H9 (cell line): ENCODE measurements around the gene EFL1. TPM values are rescaled to one million over a fixed set of nuclear protein-coding genes. Genes with fewer than 3 reads are reported as not detected.

Experiments
- DNase-seq: peaks from one replicate; pipeline ENCODE4 v3.0.0-alpha.2; 2017
- H2AFZ ChIP-seq: one replicate; pipeline ENCODE4 v1.6.1; 2013; ENCODE audit warnings: mild to moderate bottlenecking, low read length, control low read depth, moderate library complexity
- H2AK5ac ChIP-seq: 2 replicates; pipeline ENCODE4 v1.6.1; 2013; ENCODE audit warnings: low read length, control low read depth, mixed read lengths; ENCODE audit not compliant: insufficient read length
- H2BK120ac ChIP-seq: one replicate; pipeline ENCODE4 v1.6.1; 2013; ENCODE audit warnings: low read depth, mild to moderate bottlenecking, low read length, control low read depth, inconsistent platforms; ENCODE audit not compliant: poor library complexity, severe bottlenecking
- H2BK12ac ChIP-seq: 2 replicates; pipeline ENCODE4 v1.6.1; 2013; ENCODE audit warnings: low read length, control low read depth, mixed read lengths, low read depth; ENCODE audit not compliant: insufficient read length
- H2BK15ac ChIP-seq: 2 replicates; pipeline ENCODE4 v1.6.1; 2013; ENCODE audit warnings: low read depth, low read length, control low read depth
- H2BK20ac ChIP-seq: one replicate; pipeline ENCODE4 v1.6.1; 2013; ENCODE audit warnings: low read depth, mild to moderate bottlenecking, low read length, control low read depth, inconsistent platforms; ENCODE audit not compliant: poor library complexity, severe bottlenecking
- H2BK5ac ChIP-seq: 2 replicates; pipeline ENCODE4 v1.6.1; 2013; ENCODE audit warnings: low read length, control low read depth, mixed read lengths; ENCODE audit not compliant: insufficient read length
- H3K14ac ChIP-seq: 2 replicates; pipeline ENCODE4 v1.6.1; 2013; ENCODE audit warnings: low read length, control low read depth; ENCODE audit not compliant: insufficient read depth
- H3K18ac ChIP-seq: 2 replicates; pipeline ENCODE4 v1.6.1; 2013; ENCODE audit warnings: low read depth, mild to moderate bottlenecking, mixed read lengths, low read length, control low read depth; ENCODE audit not compliant: insufficient read length
- H3K23ac ChIP-seq: 2 replicates; pipeline ENCODE4 v1.6.1; 2013; ENCODE audit warnings: low read length, control low read depth, mixed read lengths, low read depth; ENCODE audit not compliant: insufficient read length
- H3K23me2 ChIP-seq: 2 replicates; pipeline ENCODE4 v1.6.1; 2013; ENCODE audit warnings: low read depth, mild to moderate bottlenecking, mixed read lengths, low read length, control low read depth; ENCODE audit not compliant: insufficient read length, poor library complexity, severe bottlenecking
- H3K27ac ChIP-seq: 2 replicates; pipeline ENCODE4 v1.5.1; 2013; ENCODE audit warnings: low read length, control low read depth, mixed read lengths, low read depth; ENCODE audit not compliant: insufficient read length
- H3K27me3 ChIP-seq: 2 replicates; pipeline ENCODE4 v1.6.1; 2013; ENCODE audit warnings: low read length, control low read depth, inconsistent platforms; ENCODE audit not compliant: insufficient read depth
- H3K4ac ChIP-seq: 2 replicates; pipeline ENCODE4 v1.6.1; 2013; ENCODE audit warnings: low read depth, mild to moderate bottlenecking, control low read depth, inconsistent platforms, low read length, moderate library complexity
- H3K4me1 ChIP-seq: 2 replicates; pipeline ENCODE4 v1.6.1; 2013; ENCODE audit warnings: low read length, control low read depth, inconsistent platforms; ENCODE audit not compliant: insufficient read depth
- H3K4me2 ChIP-seq: 2 replicates; pipeline ENCODE4 v1.6.1; 2013; ENCODE audit warnings: low read length, control low read depth, mixed read lengths; ENCODE audit not compliant: insufficient read length, insufficient read depth
- H3K56ac ChIP-seq: 2 replicates; pipeline ENCODE4 v1.6.1; 2013; ENCODE audit warnings: low read depth, mild to moderate bottlenecking, mixed read lengths, low read length, control low read depth; ENCODE audit not compliant: insufficient read length
- H3K79me1 ChIP-seq: 2 replicates; pipeline ENCODE4 v1.6.1; 2013; ENCODE audit warnings: low read depth, mild to moderate bottlenecking, moderate library complexity, low read length, control low read depth, inconsistent platforms; ENCODE audit not compliant: insufficient read depth, poor library complexity, severe bottlenecking
- H3K79me2 ChIP-seq: 2 replicates; pipeline ENCODE4 v1.6.1; 2013; ENCODE audit warnings: low read length, control low read depth, inconsistent platforms; ENCODE audit not compliant: insufficient read depth
- H3K9ac ChIP-seq: 2 replicates; pipeline ENCODE4 v1.6.1; 2013; ENCODE audit warnings: low read length, control low read depth, mixed read lengths; ENCODE audit not compliant: insufficient read length; ENCODE audit errors: extremely low read depth
- H3K9me3 ChIP-seq: one replicate; pipeline ENCODE4 v1.6.1; 2013; ENCODE audit warnings: low read depth, low read length, inconsistent platforms; ENCODE audit not compliant: control insufficient read depth
- H3T11ph ChIP-seq: one replicate; pipeline ENCODE4 v1.6.1; 2013; ENCODE audit warnings: mild to moderate bottlenecking, low read length, control low read depth, inconsistent platforms
- H4K20me1 ChIP-seq: one replicate; pipeline ENCODE4 v1.6.1; 2013; ENCODE audit not compliant: control insufficient read depth, insufficient read length, insufficient read depth
- H4K5ac ChIP-seq: 2 replicates; pipeline ENCODE4 v1.6.1; 2013; ENCODE audit warnings: low read depth, mild to moderate bottlenecking, mixed read lengths, low read length, control low read depth; ENCODE audit not compliant: insufficient read length
- H4K8ac ChIP-seq: replicated peaks from 2 replicates; pipeline ENCODE4 v1.6.1; 2013; ENCODE audit warnings: low read length, control low read depth, mixed read lengths, low read depth; ENCODE audit not compliant: insufficient read length
- H4K91ac ChIP-seq: 2 replicates; pipeline ENCODE4 v1.6.1; 2013; ENCODE audit warnings: low read depth, mild to moderate bottlenecking, moderate library complexity, mixed read lengths, low read length, control low read depth; ENCODE audit not compliant: insufficient read length
- H3K27ac Mint-ChIP-seq, 3 experiments: 2 replicates in 2 of 3; 3 replicates in 1 of 3; pipeline ENCODE4 v1.8.0; 2020 to 2021; ENCODE audit warnings: mixed read lengths in 3 of 3, mild to moderate bottlenecking in 1 of 3, moderate library complexity in 1 of 3
- H3K27me3 Mint-ChIP-seq: 2 replicates; pipeline ENCODE4 v1.8.0; 2021; ENCODE audit warnings: low read depth, mild to moderate bottlenecking, moderate library complexity, mixed read lengths
- H3K36me3 Mint-ChIP-seq, 3 experiments: 2 replicates in 2 of 3; 3 replicates in 1 of 3; pipeline ENCODE4 v1.8.0; 2020 to 2021; ENCODE audit warnings: low read depth in 3 of 3, mixed read lengths in 3 of 3; ENCODE audit not compliant: insufficient read depth in 1 of 3
- H3K4me1 Mint-ChIP-seq, 2 experiments: 2 replicates each; pipeline ENCODE4 v1.8.0; 2020; ENCODE audit warnings: mixed read lengths in 2 of 2
- H3K4me3 Mint-ChIP-seq, 2 experiments: 2 replicates in 1 of 2; 3 replicates in 1 of 2; pipeline ENCODE4 v1.8.0; 2020 to 2021; ENCODE audit warnings: mild to moderate bottlenecking in 2 of 2, mixed read lengths in 2 of 2, moderate library complexity in 1 of 2
- H3K9me3 Mint-ChIP-seq, 2 experiments: 2 replicates in 1 of 2; 3 replicates in 1 of 2; pipeline ENCODE4 v1.8.0; 2020; ENCODE audit warnings: mild to moderate bottlenecking in 2 of 2, mixed read lengths in 2 of 2, moderate library complexity in 1 of 2
- WGBS: extraction: QIAGEN DNeasy Blood & Tissue Kit; methylation state at CpG from one replicate; pipeline ENCODE4 v1.1.7; 2013; ENCODE audit warnings: missing lambda C conversion rate, low lambda C conversion rate, mixed read lengths; ENCODE audit not compliant: insufficient read length; ENCODE audit errors: extremely low coverage; 5-methylcytosine and 5-hydroxymethylcytosine counted together
- total RNA-seq: library from RNA; stranded (reverse); gene quantifications from 2 replicates; pipeline ENCODE4 v1.2.1, GENCODE V29; 2021
- TF ChIP-seq, protein P1 (sequence below): fragments of 200-600 bp; sonication (generic); conservative IDR thresholded peaks from 3 replicates; pipeline ENCODE4 v1.8.0; 2021; ENCODE audit warnings: antibody characterized with exemption, mild to moderate bottlenecking

The EFL1 gene
- total RNA-seq, 1 experiment from 2014 or later = 29.4 TPM

DNA sequence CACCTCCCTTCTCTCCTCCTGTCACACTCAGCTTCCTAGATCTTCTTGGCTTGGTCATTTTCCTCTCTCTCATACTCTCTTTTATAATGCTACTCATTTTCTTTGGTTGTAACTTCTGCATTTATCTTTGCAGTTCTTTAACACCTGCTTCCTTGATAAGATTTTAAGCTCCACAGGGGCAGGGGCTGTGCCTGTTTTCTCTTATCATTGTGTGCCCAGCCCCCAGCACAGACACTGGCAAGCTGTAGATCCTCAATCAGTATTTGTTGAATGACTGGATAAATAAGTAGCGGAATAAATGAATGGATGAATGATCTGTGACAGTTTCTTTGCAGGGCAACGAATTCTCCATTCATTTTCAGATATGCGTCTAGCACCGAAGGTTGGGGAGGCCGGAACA is 152.4 kb downstream of the EFL1 start:
- H2AFZ ChIP-seq = no peak overlapping the region
- no peak overlapping the region for H2BK20ac ChIP-seq
- Mint-ChIP-seq H3K4me3 (no peak overlapping the region), H3K4me1 (peaks cover 0 to 2% of the 10 kb centered on the region in 2 experiments; a peak in 1 of 4 replicates), H3K36me3 (no peaks in the 10 kb centered on the region; a peak in 1 of 7 replicates), H3K27ac (peak overlapping the region in 1 of 3 experiments; percentile 59; a peak in 1 of 7 replicates), H3K27me3 (peaks cover 3% of the 10 kb centered on the region), H3K9me3 (no peaks in the 10 kb centered on the region; a peak in 1 of 5 replicates)
- H2AK5ac ChIP-seq = no peak overlapping the region
- H3K18ac ChIP-seq = no peak overlapping the region
- no peak overlapping the region for H2BK12ac ChIP-seq
- no peak overlapping the region for H3K23ac ChIP-seq
- H2BK120ac ChIP-seq = no peak overlapping the region
- WGBS = no CpG with 5 or more reads among the region's 5 CpGs
- no peaks in the 10 kb centered on the region for H3K4me1 ChIP-seq
- no peaks in the 10 kb centered on the region for H4K20me1 ChIP-seq
- no peaks in the 10 kb centered on the region for H3K27me3 ChIP-seq
- no peaks in the 10 kb centered on the region for H3K9me3 ChIP-seq
- no peaks in the 10 kb centered on the region for H3K79me2 ChIP-seq
- no peaks in the 10 kb centered on the region for H3K23me2 ChIP-seq
- H3K9ac ChIP-seq = no peak overlapping the region
- no peak for DNase-seq
- no peak overlapping the region for H4K8ac ChIP-seq
- no peak overlapping the region for H3K4ac ChIP-seq
- H4K91ac ChIP-seq = no peak overlapping the region
- H3K56ac ChIP-seq = no peak overlapping the region
- TF ChIP-seq, protein P1, sequence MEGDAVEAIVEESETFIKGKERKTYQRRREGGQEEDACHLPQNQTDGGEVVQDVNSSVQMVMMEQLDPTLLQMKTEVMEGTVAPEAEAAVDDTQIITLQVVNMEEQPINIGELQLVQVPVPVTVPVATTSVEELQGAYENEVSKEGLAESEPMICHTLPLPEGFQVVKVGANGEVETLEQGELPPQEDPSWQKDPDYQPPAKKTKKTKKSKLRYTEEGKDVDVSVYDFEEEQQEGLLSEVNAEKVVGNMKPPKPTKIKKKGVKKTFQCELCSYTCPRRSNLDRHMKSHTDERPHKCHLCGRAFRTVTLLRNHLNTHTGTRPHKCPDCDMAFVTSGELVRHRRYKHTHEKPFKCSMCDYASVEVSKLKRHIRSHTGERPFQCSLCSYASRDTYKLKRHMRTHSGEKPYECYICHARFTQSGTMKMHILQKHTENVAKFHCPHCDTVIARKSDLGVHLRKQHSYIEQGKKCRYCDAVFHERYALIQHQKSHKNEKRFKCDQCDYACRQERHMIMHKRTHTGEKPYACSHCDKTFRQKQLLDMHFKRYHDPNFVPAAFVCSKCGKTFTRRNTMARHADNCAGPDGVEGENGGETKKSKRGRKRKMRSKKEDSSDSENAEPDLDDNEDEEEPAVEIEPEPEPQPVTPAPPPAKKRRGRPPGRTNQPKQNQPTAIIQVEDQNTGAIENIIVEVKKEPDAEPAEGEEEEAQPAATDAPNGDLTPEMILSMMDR = no peak
- H3K79me1 ChIP-seq = no peaks in the 10 kb centered on the region
- H2BK15ac ChIP-seq = no peak overlapping the region
- H3K14ac ChIP-seq = no peak overlapping the region
- no peak overlapping the region for H3T11ph ChIP-seq
- no peak overlapping the region for H3K4me2 ChIP-seq
- no peak overlapping the region for H2BK5ac ChIP-seq
- H4K5ac ChIP-seq = no peak overlapping the region
- H3K27ac ChIP-seq = no peak overlapping the region
